ENCODE results near the gene ADAM10. TPM values are rescaled to one million over a fixed set of nuclear protein-coding genes. Genes with fewer than 3 reads are reported as not detected.

ADAM10 gene
- total RNA-seq, 1 experiment from 2014 or later, result 91.3 TPM

DNA sequence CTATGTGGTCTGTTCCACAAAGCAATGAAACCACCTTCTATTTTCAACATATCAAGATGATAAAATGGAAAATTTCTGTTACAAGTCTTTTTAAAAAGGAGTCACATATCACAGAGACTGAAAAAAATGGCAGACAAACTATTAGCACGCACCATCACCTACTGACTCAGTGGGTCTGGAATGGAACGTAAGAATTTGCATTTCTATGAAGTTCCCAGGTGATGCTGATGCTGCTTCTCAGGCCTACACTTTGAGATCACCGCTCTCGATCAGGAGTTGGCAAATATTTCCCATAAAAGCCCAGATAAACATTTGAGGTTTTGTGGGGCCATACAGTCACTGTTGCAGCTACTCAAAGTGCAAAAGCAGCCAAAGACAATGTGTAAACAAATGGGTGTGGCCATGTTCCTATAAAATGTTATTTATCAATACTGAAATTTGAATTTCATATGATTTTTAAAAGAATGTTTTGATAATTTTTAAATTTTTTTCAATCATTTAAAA is 142.9 kb downstream of the ADAM10 start:
- Histone ChIP-seq H2AFZ (ENCODE audit: low read length) (no peak overlapping the region), H3K9me3 (ENCODE audit: low read length) (no peaks in the 10 kb centered on the region), H3K9me2 (replicated peaks; ENCODE audit: low read length) (no peaks in the 10 kb centered on the region), H3K9ac (ENCODE audit: low read length) (no peak overlapping the region), H3K79me2 (ENCODE audit: low read length) (no peaks in the 10 kb centered on the region), H3K36me3 (ENCODE audit: low read depth, low read length) (peaks cover 4% of the 10 kb centered on the region; the same call in 1 of the 2 replicates), H3K27me3 (ENCODE audit: low read length) (no peaks in the 10 kb centered on the region), H3K4me2 (ENCODE audit: low read length) (no peak overlapping the region), H3K4me3 (ENCODE audit: low read length) (no peak overlapping the region), H3K27ac (ENCODE audit: low read length) (peak overlapping the region; percentile 8; the same call in 1 of the 2 replicates), H3F3A (ENCODE audit: low read length, unreplicated experiment) (no peaks in the 10 kb centered on the region), H3K4me1 (ENCODE audit: insufficient read depth, low read length) (peaks cover 29% of the 10 kb centered on the region), H4K20me1 (ENCODE audit: low read length) (no peaks in the 10 kb centered on the region)
- DNase-seq, result peak; percentile 60
- no TSS peak for BruUV-seq (replicated peaks)
- ATAC-seq, result no peak
- no peak for TF ChIP-seq EZH2 (IDR thresholded peaks at IDR 0.05; ENCODE audit: low read length, unreplicated experiment)
- no peak for TF ChIP-seq EZH2phosphoT487 (IDR thresholded peaks at IDR 0.05; ENCODE audit: borderline replicate concordance, low read length)
- TF ChIP-seq, protein P1, sequence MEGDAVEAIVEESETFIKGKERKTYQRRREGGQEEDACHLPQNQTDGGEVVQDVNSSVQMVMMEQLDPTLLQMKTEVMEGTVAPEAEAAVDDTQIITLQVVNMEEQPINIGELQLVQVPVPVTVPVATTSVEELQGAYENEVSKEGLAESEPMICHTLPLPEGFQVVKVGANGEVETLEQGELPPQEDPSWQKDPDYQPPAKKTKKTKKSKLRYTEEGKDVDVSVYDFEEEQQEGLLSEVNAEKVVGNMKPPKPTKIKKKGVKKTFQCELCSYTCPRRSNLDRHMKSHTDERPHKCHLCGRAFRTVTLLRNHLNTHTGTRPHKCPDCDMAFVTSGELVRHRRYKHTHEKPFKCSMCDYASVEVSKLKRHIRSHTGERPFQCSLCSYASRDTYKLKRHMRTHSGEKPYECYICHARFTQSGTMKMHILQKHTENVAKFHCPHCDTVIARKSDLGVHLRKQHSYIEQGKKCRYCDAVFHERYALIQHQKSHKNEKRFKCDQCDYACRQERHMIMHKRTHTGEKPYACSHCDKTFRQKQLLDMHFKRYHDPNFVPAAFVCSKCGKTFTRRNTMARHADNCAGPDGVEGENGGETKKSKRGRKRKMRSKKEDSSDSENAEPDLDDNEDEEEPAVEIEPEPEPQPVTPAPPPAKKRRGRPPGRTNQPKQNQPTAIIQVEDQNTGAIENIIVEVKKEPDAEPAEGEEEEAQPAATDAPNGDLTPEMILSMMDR (conservative IDR thresholded peaks at IDR 0.05; ENCODE audit: low read depth, low read length), result no peak
- intact Hi-C loops (cut with micrococcal nuclease), result loop anchor here (10.0 kb wide), 2 partner anchors 242 to 332 kb away; no protein-coding TSS in a partner anchor
- ChIA-PET CTCF (no interaction called here), POLR2A (ENCODE audit: unreplicated experiment) (no interaction called here)

DNA sequence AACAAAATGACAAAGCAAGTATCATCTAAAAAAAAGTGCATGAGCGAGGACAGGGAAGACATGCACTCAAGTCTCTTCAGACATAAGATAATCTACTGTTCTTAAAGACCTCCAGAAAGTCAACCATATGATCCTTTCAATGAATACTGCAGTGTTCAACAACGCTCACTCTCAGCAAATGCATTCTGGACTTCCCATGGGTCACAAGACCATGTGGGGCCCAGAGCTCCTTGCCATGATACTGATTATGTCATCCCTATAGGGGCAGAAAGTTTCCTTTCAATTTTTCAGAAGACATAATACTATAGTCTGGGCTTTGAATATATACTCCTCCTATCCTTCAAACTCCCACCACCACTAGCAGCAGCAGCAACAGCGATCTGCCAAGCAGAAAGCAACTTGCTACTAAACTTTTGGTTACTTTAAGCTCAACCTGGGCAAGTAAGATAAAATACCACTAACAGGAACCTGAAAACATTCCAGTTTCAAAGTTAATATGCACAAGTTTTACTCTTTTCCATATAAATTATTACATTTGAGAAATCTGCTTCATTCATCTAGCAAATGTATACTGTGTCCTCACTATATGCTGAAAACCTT is 143.5 kb downstream of the ADAM10 start:
- intact Hi-C loops (cut with micrococcal nuclease), result loop anchor here (10.0 kb wide), 2 partner anchors 241 to 331 kb away; no protein-coding TSS in a partner anchor
- Histone ChIP-seq H3K9me2 (replicated peaks; ENCODE audit: low read length) (no peaks in the 10 kb centered on the region), H3K27ac (ENCODE audit: low read length) (peak overlapping the region; percentile 8; the same call in 1 of the 2 replicates), H3K4me3 (ENCODE audit: low read length) (no peak overlapping the region), H3K9ac (ENCODE audit: low read length) (no peak overlapping the region), H3K79me2 (ENCODE audit: low read length) (no peaks in the 10 kb centered on the region), H3K4me1 (ENCODE audit: insufficient read depth, low read length) (peaks cover 29% of the 10 kb centered on the region), H3K27me3 (ENCODE audit: low read length) (no peaks in the 10 kb centered on the region), H3K4me2 (ENCODE audit: low read length) (no peak overlapping the region), H2AFZ (ENCODE audit: low read length) (no peak overlapping the region), H3K36me3 (ENCODE audit: low read depth, low read length) (peaks cover 4% of the 10 kb centered on the region; the same call in 1 of the 2 replicates), H3K9me3 (ENCODE audit: low read length) (no peaks in the 10 kb centered on the region), H3F3A (ENCODE audit: low read length, unreplicated experiment) (no peaks in the 10 kb centered on the region), H4K20me1 (ENCODE audit: low read length) (no peaks in the 10 kb centered on the region)
- no TSS peak for BruUV-seq (replicated peaks)
- no peak for DNase-seq
- ChIA-PET CTCF (no interaction called here), POLR2A (ENCODE audit: unreplicated experiment) (no interaction called here)
- ATAC-seq, result no peak
- no peak for TF ChIP-seq EZH2 (IDR thresholded peaks at IDR 0.05; ENCODE audit: low read length, unreplicated experiment)
- TF ChIP-seq, protein P1 (conservative IDR thresholded peaks at IDR 0.05; ENCODE audit: low read depth, low read length), result no peak
- no peak for TF ChIP-seq EZH2phosphoT487 (IDR thresholded peaks at IDR 0.05; ENCODE audit: borderline replicate concordance, low read length)

All from PC-3 (cell line).